GM21360 (cell line): Measurements from ENCODE around the gene FAM117B.
"Not testable (repeated sequence)": the region's sequence is repeated elsewhere in the genome, so short reads cannot be mapped to it uniquely, and the experiment has no call there.

ENCODE experiments used
- ATAC-seq: cut with Tn5 transposase; IDR thresholded peaks from one replicate; pipeline ENCODE4 v1.9.1; 2021; ENCODE audit warnings: mild to moderate bottlenecking, moderate library complexity; ENCODE audit not compliant: unreplicated experiment

Gene FAM117B

GRCh38 chr2:202807431-202808138, 172.8 kb downstream of the FAM117B start:
- not testable (repeated sequence) for ATAC-seq

GRCh38 chr2:202808754-202809153, 174.0 kb downstream of the FAM117B start:
- no peak for ATAC-seq

- ATAC-seq: no peak
These were observed 178.6 kb downstream of the FAM117B start for GRCh38 chr2:202813387-202813786.

GRCh38 chr2:202814226-202814625, 179.5 kb downstream of the FAM117B start:
- no peak for ATAC-seq

- no peak for ATAC-seq
These were observed 181.0 kb downstream of the FAM117B start for GRCh38 chr2:202815548-202816360.

- ATAC-seq: no peak
These were observed 183.0 kb downstream of the FAM117B start for GRCh38 chr2:202817771-202818170.

- no peak for ATAC-seq
These were observed 183.6 kb downstream of the FAM117B start for GRCh38 chr2:202818321-202818720.
